Nephron (organoid): ENCODE measurements around the gene COL26A1.

ENCODE experiments used
- H3K27ac Mint-ChIP-seq, 3 experiments: 2 replicates each; pipeline ENCODE4 v1.8.0; 2020; ENCODE audit warnings: mixed read lengths in 3 of 3, mild to moderate bottlenecking in 2 of 3, moderate library complexity in 1 of 3
- H3K27me3 Mint-ChIP-seq: 2 replicates; pipeline ENCODE4 v1.8.0; 2021; ENCODE audit warnings: low read depth, mild to moderate bottlenecking, moderate library complexity, mixed read lengths
- H3K36me3 Mint-ChIP-seq: 2 replicates; pipeline ENCODE4 v1.8.0; 2020; ENCODE audit warnings: low read depth, mixed read lengths
- H3K4me1 Mint-ChIP-seq: 2 replicates; pipeline ENCODE4 v1.8.0; 2020; ENCODE audit warnings: mixed read lengths
- H3K4me3 Mint-ChIP-seq, 3 experiments: 2 replicates each; pipeline ENCODE4 v1.8.0; 2020; ENCODE audit warnings: mild to moderate bottlenecking in 3 of 3, mixed read lengths in 3 of 3, moderate library complexity in 2 of 3
- H3K9me3 Mint-ChIP-seq: 2 replicates; pipeline ENCODE4 v1.8.0; 2020; ENCODE audit warnings: mixed read lengths
- CTCF ChIP-seq, 3 experiments: fragments of 200-600 bp; sonication (generic); IDR thresholded peaks; one replicate each; pipeline ENCODE4 v1.5.0; 2021; ENCODE audit warnings: antibody characterized with exemption in 3 of 3; ENCODE audit not compliant: unreplicated experiment in 3 of 3

COL26A1 gene

GRCh38 chr7:101555921-101556275, 193.2 kb downstream of the COL26A1 start:
- Mint-ChIP-seq H3K4me3 (no peak overlapping the region), H3K4me1 (no peaks in the 10 kb centered on the region), H3K9me3 (no peaks in the 10 kb centered on the region), H3K36me3 (peaks cover 12% of the 10 kb centered on the region), H3K27ac (no peak overlapping the region), H3K27me3 (no peaks in the 10 kb centered on the region)
- TF ChIP-seq CTCF (IDR thresholded peaks at IDR 0.05; ENCODE audit: unreplicated experiment in 3 of 3), result no peak

- no peaks in the 10 kb centered on the region for H3K9me3 Mint-ChIP-seq
- no peak for TF ChIP-seq CTCF (IDR thresholded peaks at IDR 0.05; ENCODE audit: unreplicated experiment in 3 of 3)
These were observed 193.8 kb downstream of the COL26A1 start for GRCh38 chr7:101556453-101556968.

GRCh38 chr7:101557421-101557820, 194.7 kb downstream of the COL26A1 start:
- Mint-ChIP-seq H3K27me3 (peaks cover 3% of the 10 kb centered on the region), H3K4me1 (no peaks in the 10 kb centered on the region), H3K9me3 (no peaks in the 10 kb centered on the region), H3K36me3 (peaks cover 12% of the 10 kb centered on the region), H3K27ac (no peak overlapping the region), H3K4me3 (no peak overlapping the region)
- TF ChIP-seq CTCF (IDR thresholded peaks at IDR 0.05; ENCODE audit: unreplicated experiment in 3 of 3), result no peak

More at GRCh38 chr7:101556453-101556968, 193.8 kb downstream of the COL26A1 start:
- Mint-ChIP-seq H3K27ac (peak overlapping the region in 1 of 3 experiments; percentile 23), H3K36me3 (peaks cover 12% of the 10 kb centered on the region), H3K4me3 (no peak overlapping the region), H3K27me3 (no peaks in the 10 kb centered on the region), H3K4me1 (no peaks in the 10 kb centered on the region)

DNA sequence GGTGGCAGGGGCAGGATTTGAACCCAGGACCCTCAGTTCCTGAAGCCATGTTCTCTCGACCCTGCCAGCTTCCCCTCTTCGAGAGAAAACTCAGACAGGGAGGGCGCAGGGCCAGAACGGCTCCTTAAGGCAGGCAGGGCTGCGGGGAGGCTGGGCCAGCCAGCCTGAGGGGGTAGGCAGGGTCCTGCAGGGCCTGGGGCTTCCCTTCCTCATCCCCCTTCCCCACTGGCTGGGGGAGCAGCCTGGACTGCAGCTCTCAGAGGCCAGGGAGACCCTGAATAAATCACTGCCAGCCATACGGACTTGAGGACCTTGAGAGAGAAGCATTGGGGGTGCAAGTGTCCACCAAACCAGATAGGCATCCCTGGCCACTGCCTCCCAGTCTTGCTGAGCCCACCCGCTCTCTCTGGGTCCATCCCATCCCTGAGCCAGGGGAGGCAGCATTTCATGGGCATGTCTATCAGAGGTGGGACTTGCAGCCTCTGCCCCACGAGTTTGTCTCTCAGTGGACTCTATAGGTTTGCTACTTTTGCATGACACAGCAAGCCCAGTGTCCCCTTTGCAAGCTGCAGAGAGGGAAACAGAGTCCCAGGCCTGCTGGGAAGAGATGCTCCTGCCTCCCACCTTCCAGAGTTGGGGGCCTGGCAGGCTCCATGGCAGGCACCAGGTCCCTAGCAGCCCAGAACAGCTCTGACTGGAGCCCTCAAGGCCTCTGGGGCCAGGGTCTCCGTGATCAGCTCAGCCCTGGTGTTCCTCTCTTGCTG, 195.5 kb downstream of the COL26A1 start:
- no peak overlapping the region for H3K4me3 Mint-ChIP-seq
- H3K27me3 Mint-ChIP-seq, result peaks cover 4% of the 10 kb centered on the region
- no peak overlapping the region for H3K27ac Mint-ChIP-seq
- no peak for TF ChIP-seq CTCF (IDR thresholded peaks at IDR 0.05; ENCODE audit: unreplicated experiment in 3 of 3)
- no peaks in the 10 kb centered on the region for H3K9me3 Mint-ChIP-seq
- H3K4me1 Mint-ChIP-seq, result no peaks in the 10 kb centered on the region
- peaks cover 12% of the 10 kb centered on the region for H3K36me3 Mint-ChIP-seq

DNA sequence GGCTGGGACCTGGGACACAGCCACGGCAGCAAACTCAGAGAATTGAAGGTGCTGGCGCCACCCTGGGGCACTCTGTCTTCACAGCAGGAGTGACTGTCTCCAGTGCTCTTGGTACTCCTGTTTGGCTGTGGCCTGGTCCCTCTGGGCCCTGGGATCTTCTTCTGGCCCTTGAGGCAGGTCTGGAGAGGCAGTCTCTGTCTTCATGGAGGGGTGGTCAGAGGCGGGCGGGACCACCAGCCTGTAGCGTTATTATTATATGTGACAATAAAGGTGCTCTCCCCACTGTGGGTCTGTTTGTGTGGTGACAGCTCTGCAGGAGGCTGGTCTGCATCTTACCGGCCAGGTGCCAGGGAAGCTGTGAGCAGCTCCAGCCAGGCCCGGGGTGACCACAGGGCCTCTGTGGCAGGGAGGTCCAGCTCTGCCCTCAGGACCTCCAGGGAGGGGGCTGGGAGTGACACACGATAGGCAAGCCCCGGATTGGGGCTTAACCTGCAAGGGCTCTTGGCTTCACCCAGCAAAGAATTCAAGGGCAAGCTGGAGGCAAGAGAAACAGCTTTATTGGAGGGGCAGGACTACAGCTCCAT, 196.2 kb downstream of the COL26A1 start:
- TF ChIP-seq CTCF (IDR thresholded peaks at IDR 0.05; ENCODE audit: unreplicated experiment in 3 of 3), result no peak
- Mint-ChIP-seq H3K36me3 (peaks cover 12% of the 10 kb centered on the region), H3K27ac (no peak overlapping the region), H3K4me3 (no peak overlapping the region), H3K27me3 (peaks cover 4% of the 10 kb centered on the region), H3K9me3 (no peaks in the 10 kb centered on the region), H3K4me1 (no peaks in the 10 kb centered on the region)
